Mucosa of descending colon (tissue), 3 donors: ENCODE measurements around the gene ABI1. TPM values are rescaled to one million over a fixed set of nuclear protein-coding genes. Genes with fewer than 3 reads are reported as not detected.

Source experiments
- ATAC-seq: fragments of 200-7000 bp; cut with Tn5 transposase; one replicate; pipeline ENCODE4 v1.9.1; 2020; ENCODE audit warnings: mild to moderate bottlenecking, moderate library complexity
- DNase-seq, 3 donors: peaks; one replicate each; pipeline ENCODE4 v3.0.0-alpha.2; 2020
- H3K36me3 ChIP-seq: fragments of 200-600 bp; one replicate; pipeline ENCODE4 v1.8.0; 2021; ENCODE audit warnings: low read depth, mild to moderate bottlenecking
- H3K4me1 ChIP-seq: fragments of 200-600 bp; one replicate; pipeline ENCODE4 v1.8.0; 2021; ENCODE audit warnings: low read depth, mild to moderate bottlenecking
- H3K4me3 ChIP-seq: fragments of 200-600 bp; one replicate; pipeline ENCODE4 v1.8.0; 2021; ENCODE audit warnings: mild to moderate bottlenecking
- H3K9me3 ChIP-seq: fragments of 200-600 bp; one replicate; pipeline ENCODE4 v1.8.0; 2021; ENCODE audit warnings: mild to moderate bottlenecking
- intact Hi-C, 2 donors: fragments of 100-400 bp; cut with DNase I in 1 of 2; cut with micrococcal nuclease in 1 of 2; formaldehyde crosslinking; loops; one replicate each; pipeline versions ENCODE4 v1.11.0 to v1.11.1; 2022; cut with DNase I, micrococcal nuclease
- total RNA-seq, 3 donors: library from RNA; stranded (reverse); fragmentation: NEBNext Ultra II Directional in 2 of 3; extraction: Animal tissue kit (Norgen Biotek cat#: 25700) in 2 of 3; gene quantifications; one replicate each; pipeline versions ENCODE4 v1.2.1 to v1.2.4, GENCODE V29; 2021 to 2023
- TF ChIP-seq, protein P1 (sequence below): fragments of 200-600 bp; IDR thresholded peaks from one replicate; pipeline ENCODE4 v1.8.0; 2022; ENCODE audit warnings: antibody characterized with exemption, mild to moderate bottlenecking
- donor health status: DM: no; HTN: no; CAD: no; lungs with moderate emphysema.
- donor health status: DM: no; HTN: no; CAD: no.
- donor health status: DM: no; HTN: yes; CAD: no.

Gene ABI1
- total RNA-seq, 3 donors from 2014 or later: 54.0 to 63.5 (median 62.4) TPM

DNA sequence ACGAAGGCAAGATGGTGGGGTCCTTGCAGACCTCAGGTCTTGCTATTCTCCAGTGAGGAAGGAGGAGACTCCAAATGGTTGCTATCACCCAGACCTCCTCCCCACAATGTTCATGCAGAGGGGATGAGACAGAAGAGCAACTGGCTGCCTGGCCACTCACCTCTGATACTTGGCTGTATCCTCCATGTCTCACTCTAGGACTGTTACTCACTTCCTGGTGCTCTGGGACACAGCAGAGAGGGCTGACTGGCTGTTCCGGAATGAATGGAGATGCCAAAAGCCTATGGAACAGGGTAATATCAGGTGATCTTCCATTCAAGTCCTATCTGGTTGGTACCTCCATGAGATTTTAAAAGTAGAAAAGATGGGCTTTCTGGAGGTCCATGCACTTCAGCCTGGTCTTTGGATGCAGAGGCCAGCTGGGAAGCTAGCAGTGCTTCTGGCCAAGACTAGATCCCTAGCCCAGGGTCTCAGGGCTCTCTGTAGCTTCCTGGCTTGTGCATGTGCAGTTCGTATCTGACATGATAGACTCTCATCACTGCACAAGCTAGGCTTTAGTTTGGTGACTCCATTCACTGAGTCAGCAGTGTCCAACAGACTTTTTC, 27.0 kb upstream of the ABI1 start:
- ATAC-seq (no peak), DNase-seq (no peak)
- no peaks in the 10 kb centered on the region for H3K36me3 ChIP-seq
- intact Hi-C loops: no loop called here
- TF ChIP-seq, protein P1, sequence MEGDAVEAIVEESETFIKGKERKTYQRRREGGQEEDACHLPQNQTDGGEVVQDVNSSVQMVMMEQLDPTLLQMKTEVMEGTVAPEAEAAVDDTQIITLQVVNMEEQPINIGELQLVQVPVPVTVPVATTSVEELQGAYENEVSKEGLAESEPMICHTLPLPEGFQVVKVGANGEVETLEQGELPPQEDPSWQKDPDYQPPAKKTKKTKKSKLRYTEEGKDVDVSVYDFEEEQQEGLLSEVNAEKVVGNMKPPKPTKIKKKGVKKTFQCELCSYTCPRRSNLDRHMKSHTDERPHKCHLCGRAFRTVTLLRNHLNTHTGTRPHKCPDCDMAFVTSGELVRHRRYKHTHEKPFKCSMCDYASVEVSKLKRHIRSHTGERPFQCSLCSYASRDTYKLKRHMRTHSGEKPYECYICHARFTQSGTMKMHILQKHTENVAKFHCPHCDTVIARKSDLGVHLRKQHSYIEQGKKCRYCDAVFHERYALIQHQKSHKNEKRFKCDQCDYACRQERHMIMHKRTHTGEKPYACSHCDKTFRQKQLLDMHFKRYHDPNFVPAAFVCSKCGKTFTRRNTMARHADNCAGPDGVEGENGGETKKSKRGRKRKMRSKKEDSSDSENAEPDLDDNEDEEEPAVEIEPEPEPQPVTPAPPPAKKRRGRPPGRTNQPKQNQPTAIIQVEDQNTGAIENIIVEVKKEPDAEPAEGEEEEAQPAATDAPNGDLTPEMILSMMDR: no peak
- H3K9me3 ChIP-seq: no peaks in the 10 kb centered on the region
- H3K4me3 ChIP-seq: no peak overlapping the region
- H3K4me1 ChIP-seq: no peaks in the 10 kb centered on the region

DNA sequence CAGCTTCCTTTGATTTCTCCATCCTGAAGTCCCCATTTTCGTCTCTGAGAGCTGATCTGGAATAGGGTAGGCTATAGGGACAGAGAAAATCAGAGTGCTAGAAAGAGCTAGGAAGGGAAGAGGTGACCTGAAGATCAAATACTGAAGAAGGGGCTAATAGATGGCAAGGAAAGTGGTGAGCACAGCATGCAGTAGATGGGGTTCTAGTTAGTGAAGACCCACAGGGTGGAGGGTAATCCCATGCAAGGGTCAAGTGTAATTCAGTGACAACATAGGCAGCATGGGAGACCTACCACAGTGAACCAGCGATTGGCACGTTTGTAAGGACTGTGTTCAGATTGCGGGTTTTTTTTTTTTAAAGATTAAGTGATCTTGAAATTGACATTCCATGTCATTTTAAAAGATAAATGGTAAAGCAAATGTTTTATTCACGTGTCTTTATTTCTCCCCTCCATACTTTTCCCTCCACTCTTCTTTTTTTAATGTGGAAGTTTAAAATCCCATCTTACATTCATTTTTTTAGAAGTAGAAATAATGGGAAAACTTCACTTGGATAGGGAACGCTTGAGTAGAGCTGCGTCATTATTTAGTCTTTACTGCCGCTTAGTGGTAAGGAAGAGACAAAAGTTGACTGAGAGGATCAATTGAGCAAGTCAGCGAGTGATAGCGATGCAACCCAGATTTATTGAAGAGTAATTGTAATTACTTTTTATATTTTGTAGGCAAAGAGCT, 21.0 kb upstream of the ABI1 start:
- intact Hi-C loops: loop anchor here in 1 of 2 donors (5.0 kb wide), 1 partner anchor 154 kb away; no protein-coding TSS in a partner anchor

DNA sequence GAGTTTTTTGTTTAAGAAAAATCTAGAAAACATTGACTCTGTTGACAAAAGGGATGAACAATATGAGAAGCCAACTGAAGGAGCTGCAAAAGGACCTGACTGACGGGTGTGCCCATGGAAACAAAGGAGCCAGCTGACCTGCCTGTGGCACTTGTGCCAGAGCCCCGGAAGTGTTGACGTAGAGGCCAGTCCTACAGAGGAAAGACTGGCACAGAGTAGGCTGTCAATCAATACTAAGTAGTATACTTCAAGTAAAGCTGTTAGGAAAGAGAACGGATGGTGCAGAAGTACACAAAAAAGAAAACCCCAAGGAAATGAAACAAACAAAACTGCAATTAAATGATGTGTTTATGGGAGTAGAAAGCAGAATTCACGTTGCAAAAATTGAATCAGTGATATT, 19.0 kb upstream of the ABI1 start:
- no peak overlapping the region for H3K4me3 ChIP-seq
- intact Hi-C loops: loop anchor here (5.0 kb wide), 1 partner anchor 152 kb away; no protein-coding TSS in a partner anchor
- peak in 2 of 3 donors; percentile 62 to 71 for DNase-seq
- H3K9me3 ChIP-seq: no peaks in the 10 kb centered on the region
- ATAC-seq: peak; percentile 86
- TF ChIP-seq, protein P1: no peak
- H3K36me3 ChIP-seq: no peaks in the 10 kb centered on the region
- H3K4me1 ChIP-seq: no peaks in the 10 kb centered on the region

More for the DNA sequence above, 21.0 kb upstream of the ABI1 start:
- ATAC-seq (peak; percentile 72), DNase-seq (no peak)
- TF ChIP-seq, protein P1: peak; percentile 25
- no peaks in the 10 kb centered on the region for H3K4me1 ChIP-seq
- H3K36me3 ChIP-seq: no peaks in the 10 kb centered on the region
- H3K4me3 ChIP-seq: no peak overlapping the region
- H3K9me3 ChIP-seq: no peaks in the 10 kb centered on the region

GRCh38 chr10:26870766-26871165, 10.0 kb upstream of the ABI1 start:
- Histone ChIP-seq H3K4me1 (no peaks in the 10 kb centered on the region), H3K9me3 (no peaks in the 10 kb centered on the region), H3K36me3 (no peaks in the 10 kb centered on the region), H3K4me3 (no peak overlapping the region)
- intact Hi-C loops: no loop called here
- DNase-seq (no peak), ATAC-seq (no peak)
- TF ChIP-seq, protein P1: no peak

- intact Hi-C loops: no loop called here
- TF ChIP-seq, protein P1: no peak
- Histone ChIP-seq H3K4me1 (no peaks in the 10 kb centered on the region), H3K9me3 (no peaks in the 10 kb centered on the region), H3K36me3 (no peaks in the 10 kb centered on the region), H3K4me3 (no peak overlapping the region)
- DNase-seq (no peak), ATAC-seq (no peak)
These were observed 8.8 kb upstream of the ABI1 start for GRCh38 chr10:26869528-26869927.
